ENCODE results near the gene OVCA2. TPM values are rescaled to one million over a fixed set of nuclear protein-coding genes. Genes with fewer than 3 reads are reported as not detected.

OVCA2 gene
- polyA plus RNA-seq, 3 donors: 16.0 to 19.1 (median 17.6) TPM

- DNase-seq: no peak
These were observed 9.5 kb downstream of the OVCA2 start for GRCh38 chr17:2051061-2051932.

GRCh38 chr17:2051933-2052559 lies 10.2 kb downstream of the OVCA2 start:
- DNase-seq: no peak

GRCh38 chr17:2053380-2054261 lies 11.8 kb downstream of the OVCA2 start:
- no peak for DNase-seq

GRCh38 chr17:2054262-2054511 lies 12.4 kb downstream of the OVCA2 start:
- DNase-seq: no peak

GRCh38 chr17:2054512-2055291 lies 12.9 kb downstream of the OVCA2 start, which contains the start of gene HIC1:
Gene HIC1 (plus strand): TSS chr17:2055103. CDS start chr17:2056691, 1,588 bp downstream.
- no peak for DNase-seq

GRCh38 chr17:2055292-2056205 lies 13.7 kb downstream of the OVCA2 start:
- DNase-seq: no peak

GRCh38 chr17:2056206-2057174 lies 14.7 kb downstream of the OVCA2 start:
- no peak for DNase-seq

GRCh38 chr17:2057175-2057759 lies 15.4 kb downstream of the OVCA2 start:
- no peak for DNase-seq

- no peak for DNase-seq
These were observed 16.2 kb downstream of the OVCA2 start for GRCh38 chr17:2057760-2058585.

GRCh38 chr17:2058586-2059546 lies 17.0 kb downstream of the OVCA2 start:
- no peak for DNase-seq

- no peak for DNase-seq
These were observed 17.9 kb downstream of the OVCA2 start for GRCh38 chr17:2059547-2060384.

GRCh38 chr17:2060385-2060658 lies 18.5 kb downstream of the OVCA2 start:
- DNase-seq: no peak

GRCh38 chr17:2060681-2061440 lies 19.0 kb downstream of the OVCA2 start:
- no peak for DNase-seq

GRCh38 chr17:2061441-2061958 lies 19.7 kb downstream of the OVCA2 start:
- no peak for DNase-seq

GRCh38 chr17:2062571-2063183 lies 20.9 kb downstream of the OVCA2 start:
- DNase-seq: no peak

All from renal pelvis (tissue), 4 donors.